CD4-positive, alpha-beta T cell treated with Interleukin-4 for 4 hours (primary cell): ENCODE measurements around the gene SEL1L.
"Not testable (repeated sequence)": the region's sequence is repeated elsewhere in the genome, so short reads cannot be mapped to it uniquely, and the experiment has no call there.

ENCODE experiments used
- DNase-seq: peaks from one replicate; pipeline ENCODE4 v3.0.0-alpha.2; 2020

SEL1L gene

DNA sequence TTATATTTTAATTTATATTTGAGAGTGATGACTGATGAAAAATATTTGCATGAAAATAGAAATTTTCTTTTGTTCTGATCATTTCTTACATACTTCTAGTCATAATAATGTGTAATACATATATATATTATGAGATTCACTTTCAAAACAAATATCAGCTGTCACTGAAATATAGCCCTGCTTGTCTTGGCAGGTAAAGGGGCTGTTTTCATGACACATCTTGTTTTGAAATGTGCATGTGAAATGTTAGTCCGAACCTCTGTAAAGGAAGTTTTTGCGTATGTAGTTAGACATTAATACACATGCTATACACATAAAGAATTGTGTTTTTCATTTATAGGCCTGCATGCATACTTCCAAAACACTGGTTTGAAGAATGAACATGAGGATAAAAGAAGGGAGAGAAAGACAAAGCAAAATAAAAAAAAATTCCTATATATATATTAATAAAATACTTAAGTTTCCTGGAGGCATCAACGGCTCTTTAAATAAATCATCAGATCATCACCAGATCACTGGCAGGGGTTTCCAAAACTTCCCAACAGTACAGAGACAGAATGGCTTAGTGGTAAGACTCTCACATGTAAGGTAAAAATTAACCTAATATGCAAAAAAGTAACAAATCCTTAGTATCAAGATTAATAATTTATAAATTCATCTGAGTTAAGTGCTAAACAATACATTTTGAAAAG lies 60.1 kb downstream of the SEL1L start:
- DNase-seq = no peak

- no peak for DNase-seq
Observed at GRCh38 chr14:81472096-81472800, 61.4 kb downstream of the SEL1L start.

- no peak for DNase-seq
Observed at GRCh38 chr14:81471062-81471461, 62.6 kb downstream of the SEL1L start.

DNA sequence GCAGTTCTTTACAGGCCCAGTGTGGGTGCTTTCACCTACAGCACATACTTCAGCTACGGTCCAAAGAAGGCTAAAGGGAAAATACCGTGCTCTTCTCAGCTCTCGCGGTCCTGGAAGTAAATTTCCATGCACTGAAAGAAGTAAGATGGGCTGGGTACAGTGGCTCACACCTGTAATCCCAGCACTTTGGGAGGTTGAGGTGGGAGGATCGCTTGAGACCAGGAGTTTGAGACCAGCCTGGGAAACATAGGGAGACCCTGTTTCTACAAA lies 63.2 kb downstream of the SEL1L start:
- not testable (repeated sequence) for DNase-seq

DNA sequence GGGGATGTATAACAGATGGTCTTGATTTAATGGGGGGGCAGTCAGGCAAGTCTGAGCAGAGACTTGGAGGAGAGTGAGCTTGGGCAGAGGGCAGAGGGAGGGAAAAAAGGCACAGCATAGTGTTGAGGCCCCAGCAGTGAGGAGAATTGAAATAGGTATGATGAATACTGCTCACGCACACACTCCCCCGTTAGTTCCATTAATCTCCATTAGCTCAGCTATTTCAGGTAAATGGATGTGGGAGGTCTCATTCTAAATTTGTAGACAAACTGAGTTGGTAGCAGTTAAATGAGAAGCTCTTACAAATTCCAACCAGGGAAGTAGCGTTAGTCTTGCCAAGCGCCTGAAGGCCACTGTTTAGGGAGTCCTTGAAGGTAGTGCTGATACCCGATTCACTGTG lies 66.8 kb downstream of the SEL1L start:
- DNase-seq = no peak

DNA sequence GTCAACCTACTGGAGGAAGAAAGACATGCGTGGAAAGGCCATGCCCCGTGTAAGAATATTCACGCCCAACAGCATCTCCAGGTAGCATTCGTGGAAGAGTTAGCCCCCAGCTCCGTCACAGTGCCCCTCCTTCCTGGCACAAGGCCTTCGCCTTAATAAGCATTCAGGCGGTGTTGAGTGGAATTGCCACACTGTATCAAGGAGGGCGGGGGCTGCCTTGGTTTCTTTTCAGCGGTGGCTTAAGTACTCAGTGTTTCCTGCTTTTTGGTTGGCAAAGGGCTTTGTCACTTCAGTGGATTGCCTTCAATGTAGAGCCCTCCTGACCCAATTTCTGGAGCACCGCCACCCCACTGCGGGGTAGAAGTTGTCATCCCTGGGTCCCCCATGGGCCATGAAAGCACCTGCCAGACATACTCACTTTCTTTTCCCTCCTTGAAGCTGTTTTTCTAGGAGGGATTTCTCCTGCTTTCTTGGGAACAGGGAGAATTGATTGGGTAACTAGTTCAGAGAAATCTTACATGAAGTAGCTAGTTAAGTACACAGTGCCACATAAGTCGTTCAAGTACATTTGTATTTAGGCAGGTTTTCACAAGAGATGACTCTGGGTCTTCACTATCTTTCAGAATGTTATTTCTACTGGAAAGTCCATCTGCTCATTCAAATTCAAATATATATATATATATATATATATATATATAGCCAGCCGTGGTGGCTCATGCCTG lies 68.0 kb downstream of the SEL1L start:
- no peak for DNase-seq

- not testable (repeated sequence) for DNase-seq
Observed at GRCh38 chr14:81465003-81465392, 68.7 kb downstream of the SEL1L start.

DNA sequence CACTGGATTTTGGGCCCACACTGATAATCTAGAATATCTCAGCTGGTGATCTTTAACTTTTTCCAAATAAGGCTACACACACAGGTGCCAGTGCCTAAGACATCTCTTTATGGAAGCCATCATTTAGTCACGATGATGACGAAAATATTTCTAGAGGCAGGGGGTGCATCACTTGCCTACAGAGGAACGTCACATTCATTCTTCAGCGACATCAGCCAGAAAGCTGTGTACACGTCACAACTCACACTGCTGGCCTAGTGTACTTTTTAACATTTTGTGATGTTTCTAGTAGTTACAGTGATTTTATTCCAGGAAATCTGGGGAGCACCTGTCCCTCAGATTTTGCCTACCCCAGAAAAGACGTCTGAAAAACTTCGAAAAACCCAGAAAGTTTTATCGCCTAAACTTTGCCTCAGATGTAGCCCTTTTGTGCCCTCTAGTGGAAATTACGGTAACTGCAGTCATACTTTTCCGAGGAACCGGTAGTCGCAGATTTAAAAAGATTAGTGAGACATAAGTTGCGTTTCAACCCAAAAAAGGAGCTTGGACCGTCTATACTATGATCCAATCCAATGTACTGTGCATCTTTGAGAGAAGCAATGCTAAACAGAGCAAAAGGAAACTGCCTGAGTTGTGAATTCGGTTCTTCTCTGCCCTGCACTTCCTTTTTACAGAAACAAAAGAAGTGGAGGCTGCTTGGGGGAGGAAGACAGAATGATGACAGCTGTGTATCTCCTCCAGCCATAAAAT lies 69.2 kb downstream of the SEL1L start:
- DNase-seq = peak; percentile 77

GRCh38 chr14:81462356-81462755 lies 71.3 kb downstream of the SEL1L start:
- DNase-seq = not testable (repeated sequence)

GRCh38 chr14:81459912-81460311 lies 73.7 kb downstream of the SEL1L start:
- DNase-seq = no peak

DNA sequence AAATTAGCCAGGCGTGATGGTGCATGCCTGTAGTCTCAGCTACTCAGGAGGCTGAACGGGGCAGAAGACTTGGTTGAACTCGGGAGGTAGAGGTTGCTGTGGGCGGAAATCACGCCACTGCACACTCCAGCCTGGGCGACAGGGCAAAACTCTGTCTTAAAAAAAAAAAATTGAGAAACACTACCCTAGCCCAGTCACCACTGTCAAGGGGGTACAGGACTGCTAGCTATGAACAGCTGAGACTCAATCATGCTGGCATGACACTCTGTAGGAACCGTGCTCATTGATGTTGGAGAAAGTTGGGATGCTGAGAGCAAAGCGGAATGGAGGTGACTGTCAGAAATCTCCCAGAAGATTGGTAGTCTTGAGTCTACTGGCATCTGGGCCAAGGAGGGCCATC lies 75.3 kb downstream of the SEL1L start:
- DNase-seq = no peak

GRCh38 chr14:81455390-81455789 lies 78.3 kb downstream of the SEL1L start:
- no peak for DNase-seq

GRCh38 chr14:81454572-81455218 lies 79.0 kb downstream of the SEL1L start:
- DNase-seq = no peak

DNA sequence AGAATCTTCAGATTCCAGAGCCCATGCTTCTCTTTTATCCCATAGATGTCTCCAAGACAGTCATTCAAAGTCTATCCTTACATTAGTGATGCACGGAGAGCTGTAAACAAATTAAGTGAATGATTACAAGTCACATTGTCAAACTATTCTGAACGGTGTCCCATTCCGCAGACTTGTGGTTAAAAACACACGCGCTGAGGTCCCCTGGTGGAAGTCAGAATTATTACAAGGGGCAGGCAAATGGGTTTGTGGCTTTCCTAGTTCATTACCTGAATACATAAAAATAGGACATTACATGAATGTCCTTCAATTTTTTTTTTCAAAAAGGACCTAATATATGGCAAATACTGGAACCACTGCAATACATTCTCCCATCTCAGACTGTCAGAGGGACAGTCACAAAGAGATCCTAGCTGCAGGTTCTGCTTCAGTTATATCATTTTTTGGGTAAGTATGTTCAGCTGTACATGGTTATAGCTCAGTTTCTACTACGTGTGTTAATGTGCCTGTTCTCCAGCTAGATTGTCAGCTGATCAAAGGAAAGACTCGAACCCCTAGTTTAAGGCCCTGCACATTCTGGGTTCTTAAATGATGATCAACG lies 80.4 kb downstream of the SEL1L start:
- DNase-seq = peak; percentile 72

DNA sequence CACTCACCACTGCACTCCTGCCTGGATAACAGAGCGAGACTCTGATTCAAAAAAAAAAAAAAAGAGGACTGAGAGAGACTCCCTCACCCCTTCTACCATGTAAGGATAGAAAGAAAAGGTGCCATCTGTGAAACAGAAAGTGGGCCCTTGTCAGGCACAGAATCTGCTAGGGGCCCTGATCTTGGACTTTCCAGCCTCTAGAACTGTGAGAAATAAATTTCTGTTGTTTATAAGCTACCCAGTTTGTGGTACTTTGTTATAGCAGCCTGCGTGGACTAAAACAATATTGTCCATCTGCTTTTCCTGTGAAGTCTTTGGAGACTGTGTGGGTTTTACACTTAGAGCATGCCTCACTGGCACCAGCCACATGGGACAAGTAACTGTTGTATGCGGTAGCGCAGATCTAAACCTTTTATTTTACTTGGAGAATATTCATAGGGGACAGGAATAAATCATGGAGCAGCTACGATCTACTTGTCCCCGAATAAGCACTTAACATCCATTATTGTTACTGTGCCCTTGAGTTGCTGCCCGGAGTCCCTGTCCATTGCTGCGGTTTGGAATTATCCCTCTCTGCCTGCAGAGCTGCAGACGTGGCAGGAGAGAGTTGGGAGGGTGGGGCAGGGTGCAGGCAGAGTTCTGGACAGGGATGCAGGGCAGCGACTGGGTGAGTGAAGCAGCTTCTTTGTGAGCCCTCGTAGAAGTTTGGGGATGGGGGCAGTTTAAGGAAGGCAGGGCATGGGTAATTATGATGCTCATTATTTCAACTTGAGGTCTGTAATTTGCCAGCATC lies 81.1 kb downstream of the SEL1L start:
- no peak for DNase-seq

- no peak for DNase-seq
Observed at GRCh38 chr14:81450976-81451375, 82.7 kb downstream of the SEL1L start.

- no peak for DNase-seq
Observed at GRCh38 chr14:81450100-81450531, 83.5 kb downstream of the SEL1L start.

DNA sequence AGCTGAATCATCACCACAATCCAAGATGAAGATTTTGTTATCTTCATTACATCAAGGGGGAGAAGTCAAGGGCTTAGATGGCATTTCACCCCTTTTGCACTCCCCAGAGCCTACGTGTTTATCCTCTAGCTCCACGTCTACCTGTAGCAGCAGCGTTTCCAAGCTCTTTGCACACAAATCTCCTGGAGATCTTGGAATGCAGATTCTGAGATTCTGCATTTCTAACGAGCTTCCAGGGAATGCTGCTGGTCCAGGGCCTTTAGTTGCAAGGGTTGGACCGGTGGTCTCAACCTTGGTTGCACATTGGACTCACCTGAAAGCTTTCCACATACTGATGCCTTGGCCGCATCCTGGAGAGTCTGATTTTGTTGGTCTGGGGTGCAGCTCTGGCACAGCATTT lies 84.1 kb downstream of the SEL1L start:
- DNase-seq = no peak

DNA sequence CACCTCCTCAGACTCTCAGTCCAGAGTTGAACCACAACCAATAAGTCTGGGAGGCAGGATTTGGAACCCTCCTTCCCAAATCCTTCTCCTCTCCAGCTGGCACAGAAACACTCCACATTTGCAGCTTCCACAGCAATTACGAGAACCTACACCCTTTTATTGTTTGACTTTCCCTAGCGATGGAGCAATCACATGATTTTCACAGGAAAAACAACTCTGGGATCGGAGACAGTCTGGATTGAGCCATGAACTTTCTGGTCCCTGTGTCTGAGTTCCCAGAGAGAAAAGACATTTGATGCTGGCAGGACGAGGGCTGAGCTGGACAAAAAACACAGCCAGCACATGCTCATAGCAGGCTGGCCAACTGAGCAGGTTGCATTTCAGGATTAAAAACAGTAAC lies 84.5 kb downstream of the SEL1L start:
- no peak for DNase-seq

- DNase-seq = no peak
Observed at GRCh38 chr14:81447021-81447764, 86.5 kb downstream of the SEL1L start.
